Activated naive CD4-positive, alpha-beta T cell treated with anti-CD3 and anti-CD28 coated beads for 36 hours (primary cell): ENCODE measurements around the gene DUSP12. TPM values are rescaled to one million over a fixed set of nuclear protein-coding genes. Genes with fewer than 3 reads are reported as not detected.

ENCODE experiments used
- CTCF ChIA-PET: fragments of 350-600 bp; sonication (Branson Sonifier 250); formaldehyde crosslinking; loops from one replicate; lab custom pipeline; 2021; ENCODE audit warnings: antibody characterized with exemption; lab: Charles Lee
- DNase-seq: peaks from one replicate; pipeline ENCODE4 v3.0.0-alpha.2; 2020
- H3K27ac Mint-ChIP-seq: one replicate; pipeline ENCODE4 v1.8.0; 2021; ENCODE audit warnings: mild to moderate bottlenecking, mixed read lengths
- H3K27me3 Mint-ChIP-seq: one replicate; pipeline ENCODE4 v1.8.0; 2021; ENCODE audit warnings: low read depth, mixed read lengths
- H3K36me3 Mint-ChIP-seq: one replicate; pipeline ENCODE4 v1.8.0; 2021; ENCODE audit warnings: low read depth, mixed read lengths
- H3K4me1 Mint-ChIP-seq: one replicate; pipeline ENCODE4 v1.8.0; 2021; ENCODE audit warnings: low read depth, mixed read lengths
- H3K4me3 Mint-ChIP-seq: one replicate; pipeline ENCODE4 v1.8.0; 2021; ENCODE audit warnings: mild to moderate bottlenecking, moderate library complexity, mixed read lengths
- H3K9me3 Mint-ChIP-seq: one replicate; pipeline ENCODE4 v1.8.0; 2021; ENCODE audit warnings: mixed read lengths
- intact Hi-C: fragments of 100-400 bp; cut with micrococcal nuclease; formaldehyde crosslinking; loops from one replicate; pipeline ENCODE4 v1.15.1; 2023
- total RNA-seq, 2 experiments: library from RNA; stranded (reverse); gene quantifications; one replicate each; pipeline ENCODE4 v1.2.3, GENCODE V29; 2021

Gene DUSP12
- total RNA-seq, 2 experiments from 2014 or later = 28.2 to 28.4 TPM

GRCh38 chr1:161777261-161777660 lies 27.7 kb downstream of the DUSP12 start:
- CTCF ChIA-PET = interaction anchor here (1.3 to 1.7 kb wide), 4 partner anchors 14 to 260 kb away, joined by 4 to 6 read pairs (median 6); no protein-coding TSS in a partner anchor

GRCh38 chr1:161778522-161778921 lies 28.9 kb downstream of the DUSP12 start:
- no peak for DNase-seq
- no peak overlapping the region for H3K27ac Mint-ChIP-seq
- H3K36me3 Mint-ChIP-seq = peaks cover 16% of the 10 kb centered on the region
- no peaks in the 10 kb centered on the region for H3K9me3 Mint-ChIP-seq
- H3K4me3 Mint-ChIP-seq = no peak overlapping the region
- H3K27me3 Mint-ChIP-seq = no peaks in the 10 kb centered on the region
- H3K4me1 Mint-ChIP-seq = peaks cover 17% of the 10 kb centered on the region
- CTCF ChIA-PET = no interaction called here
- intact Hi-C loops = loop anchor here (10.0 kb wide), 1 partner anchor 1546 kb away; the partner anchor contains the start of gene NUF2

More at GRCh38 chr1:161777261-161777660, 27.7 kb downstream of the DUSP12 start:
- peaks cover 13% of the 10 kb centered on the region for H3K36me3 Mint-ChIP-seq
- intact Hi-C loops = loop anchor here (10.0 kb wide), 1 partner anchor 1548 kb away; the partner anchor contains the start of gene NUF2
- H3K27me3 Mint-ChIP-seq = no peaks in the 10 kb centered on the region
- H3K4me3 Mint-ChIP-seq = no peak overlapping the region
- H3K27ac Mint-ChIP-seq = no peak overlapping the region
- H3K4me1 Mint-ChIP-seq = peaks cover 22% of the 10 kb centered on the region
- H3K9me3 Mint-ChIP-seq = no peaks in the 10 kb centered on the region
- DNase-seq = no peak

GRCh38 chr1:161779393-161779792 lies 29.8 kb downstream of the DUSP12 start:
- no peak for DNase-seq
- H3K36me3 Mint-ChIP-seq = peaks cover 19% of the 10 kb centered on the region
- H3K4me3 Mint-ChIP-seq = no peak overlapping the region
- no peaks in the 10 kb centered on the region for H3K9me3 Mint-ChIP-seq
- CTCF ChIA-PET = no interaction called here
- H3K27me3 Mint-ChIP-seq = no peaks in the 10 kb centered on the region
- H3K4me1 Mint-ChIP-seq = peaks cover 11% of the 10 kb centered on the region
- H3K27ac Mint-ChIP-seq = no peak overlapping the region
- intact Hi-C loops = loop anchor here (10.0 kb wide), 1 partner anchor 1545 kb away; the partner anchor contains the start of gene NUF2

GRCh38 chr1:161781995-161782394 lies 32.4 kb downstream of the DUSP12 start:
- no peak overlapping the region for H3K4me3 Mint-ChIP-seq
- no peak for DNase-seq
- intact Hi-C loops = no loop called here
- H3K27me3 Mint-ChIP-seq = no peaks in the 10 kb centered on the region
- no peaks in the 10 kb centered on the region for H3K9me3 Mint-ChIP-seq
- CTCF ChIA-PET = interaction anchor here (3.7 kb wide), 1 partner anchor 10 kb away, joined by 17 read pairs; no protein-coding TSS in a partner anchor
- no peak overlapping the region for H3K27ac Mint-ChIP-seq
- peaks cover 28% of the 10 kb centered on the region for H3K36me3 Mint-ChIP-seq
- peaks cover 11% of the 10 kb centered on the region for H3K4me1 Mint-ChIP-seq

GRCh38 chr1:161782886-161783285 lies 33.3 kb downstream of the DUSP12 start:
- H3K9me3 Mint-ChIP-seq = no peaks in the 10 kb centered on the region
- CTCF ChIA-PET = interaction anchor here (0.6 to 3.7 kb wide), 2 partner anchors 9 to 273 kb away, joined by 3 to 17 read pairs; no protein-coding TSS in a partner anchor
- no peak overlapping the region for H3K27ac Mint-ChIP-seq
- intact Hi-C loops = no loop called here
- no peaks in the 10 kb centered on the region for H3K27me3 Mint-ChIP-seq
- DNase-seq = no peak
- H3K4me1 Mint-ChIP-seq = peaks cover 11% of the 10 kb centered on the region
- no peak overlapping the region for H3K4me3 Mint-ChIP-seq
- H3K36me3 Mint-ChIP-seq = peaks cover 25% of the 10 kb centered on the region

GRCh38 chr1:161784968-161785367 lies 35.4 kb downstream of the DUSP12 start:
- intact Hi-C loops = no loop called here
- Mint-ChIP-seq H3K4me1 (peaks cover 9% of the 10 kb centered on the region), H3K4me3 (no peak overlapping the region), H3K27ac (peak overlapping the region; percentile 16), H3K36me3 (peaks cover 25% of the 10 kb centered on the region), H3K27me3 (no peaks in the 10 kb centered on the region), H3K9me3 (no peaks in the 10 kb centered on the region)
- DNase-seq = no peak
- CTCF ChIA-PET = interaction anchor here (0.8 to 3.7 kb wide), 3 partner anchors 7 to 252 kb away, joined by 3 to 17 read pairs (median 5); no protein-coding TSS in a partner anchor

GRCh38 chr1:161787355-161787754 lies 37.8 kb downstream of the DUSP12 start:
- Mint-ChIP-seq H3K9me3 (no peaks in the 10 kb centered on the region), H3K27ac (no peak overlapping the region), H3K27me3 (no peaks in the 10 kb centered on the region), H3K4me3 (no peak overlapping the region), H3K4me1 (peaks cover 3% of the 10 kb centered on the region), H3K36me3 (peaks cover 30% of the 10 kb centered on the region)
- CTCF ChIA-PET = no interaction called here
- intact Hi-C loops = no loop called here
- no peak for DNase-seq

GRCh38 chr1:161790587-161791317 lies 41.2 kb downstream of the DUSP12 start:
- no peak overlapping the region for H3K4me3 Mint-ChIP-seq
- peaks cover 45% of the 10 kb centered on the region for H3K36me3 Mint-ChIP-seq
- DNase-seq = no peak
- H3K27me3 Mint-ChIP-seq = no peaks in the 10 kb centered on the region
- no peak overlapping the region for H3K27ac Mint-ChIP-seq
- no peaks in the 10 kb centered on the region for H3K9me3 Mint-ChIP-seq
- peaks cover 13% of the 10 kb centered on the region for H3K4me1 Mint-ChIP-seq
- intact Hi-C loops = loop anchor here (5.0 kb wide), 1 partner anchor 52 kb away; no protein-coding TSS in a partner anchor
- CTCF ChIA-PET = interaction anchor here (1.0 to 6.0 kb wide), 4 partner anchors 7 to 245 kb away, joined by 3 to 173 read pairs (median 26); partner anchors contain the start of gene OLFML2B

GRCh38 chr1:161791904-161792655 lies 42.5 kb downstream of the DUSP12 start:
- H3K36me3 Mint-ChIP-seq = peaks cover 43% of the 10 kb centered on the region
- H3K9me3 Mint-ChIP-seq = no peaks in the 10 kb centered on the region
- no peak for DNase-seq
- intact Hi-C loops = loop anchor here (1.0 to 5.0 kb wide), 8 partner anchors 25 to 600 kb away; partner anchors contain the start of gene ATF6
- no peak overlapping the region for H3K4me3 Mint-ChIP-seq
- H3K27ac Mint-ChIP-seq = no peak overlapping the region
- peaks cover 13% of the 10 kb centered on the region for H3K4me1 Mint-ChIP-seq
- CTCF ChIA-PET = interaction anchor here (0.7 to 6.0 kb wide), 30 partner anchors 8 to 260 kb away, joined by 3 to 173 read pairs (median 5); partner anchors contain the start of genes ATF6, DUSP12 and OLFML2B
- no peaks in the 10 kb centered on the region for H3K27me3 Mint-ChIP-seq

- H3K4me1 Mint-ChIP-seq = peaks cover 13% of the 10 kb centered on the region
- intact Hi-C loops = loop anchor here (1.0 to 5.0 kb wide), 8 partner anchors 26 to 600 kb away; partner anchors contain the start of gene ATF6
- H3K9me3 Mint-ChIP-seq = no peaks in the 10 kb centered on the region
- H3K4me3 Mint-ChIP-seq = no peak overlapping the region
- H3K36me3 Mint-ChIP-seq = peaks cover 49% of the 10 kb centered on the region
- H3K27ac Mint-ChIP-seq = no peak overlapping the region
- CTCF ChIA-PET = interaction anchor here (0.7 to 6.0 kb wide), 30 partner anchors 9 to 260 kb away, joined by 3 to 173 read pairs (median 5); partner anchors contain the start of genes ATF6, DUSP12 and OLFML2B
- DNase-seq = no peak
- no peaks in the 10 kb centered on the region for H3K27me3 Mint-ChIP-seq
These were observed 43.2 kb downstream of the DUSP12 start for GRCh38 chr1:161792740-161793139.

GRCh38 chr1:161799792-161800191 lies 50.2 kb downstream of the DUSP12 start:
- H3K4me3 Mint-ChIP-seq = no peak overlapping the region
- peaks cover 40% of the 10 kb centered on the region for H3K36me3 Mint-ChIP-seq

More at GRCh38 chr1:161799792-161800191, 50.2 kb downstream of the DUSP12 start:
- Mint-ChIP-seq H3K4me1 (peaks cover 15% of the 10 kb centered on the region), H3K27ac (no peak overlapping the region), H3K27me3 (no peaks in the 10 kb centered on the region), H3K9me3 (no peaks in the 10 kb centered on the region)
- DNase-seq = no peak
- intact Hi-C loops = loop anchor here (5.0 kb wide), 1 partner anchor 488 kb away; no protein-coding TSS in a partner anchor
- CTCF ChIA-PET = no interaction called here
